ENCODE measurements around the gene SPATA4.

SPATA4 gene

GRCh38 chr4:176189891-176190795, 5.2 kb downstream of the SPATA4 start:
- DNase-seq, result no peak

GRCh38 chr4:176188654-176189053, 6.7 kb downstream of the SPATA4 start:
- no peak for DNase-seq

- DNase-seq, result no peak
These were observed 7.8 kb downstream of the SPATA4 start for GRCh38 chr4:176187624-176188023.

DNA sequence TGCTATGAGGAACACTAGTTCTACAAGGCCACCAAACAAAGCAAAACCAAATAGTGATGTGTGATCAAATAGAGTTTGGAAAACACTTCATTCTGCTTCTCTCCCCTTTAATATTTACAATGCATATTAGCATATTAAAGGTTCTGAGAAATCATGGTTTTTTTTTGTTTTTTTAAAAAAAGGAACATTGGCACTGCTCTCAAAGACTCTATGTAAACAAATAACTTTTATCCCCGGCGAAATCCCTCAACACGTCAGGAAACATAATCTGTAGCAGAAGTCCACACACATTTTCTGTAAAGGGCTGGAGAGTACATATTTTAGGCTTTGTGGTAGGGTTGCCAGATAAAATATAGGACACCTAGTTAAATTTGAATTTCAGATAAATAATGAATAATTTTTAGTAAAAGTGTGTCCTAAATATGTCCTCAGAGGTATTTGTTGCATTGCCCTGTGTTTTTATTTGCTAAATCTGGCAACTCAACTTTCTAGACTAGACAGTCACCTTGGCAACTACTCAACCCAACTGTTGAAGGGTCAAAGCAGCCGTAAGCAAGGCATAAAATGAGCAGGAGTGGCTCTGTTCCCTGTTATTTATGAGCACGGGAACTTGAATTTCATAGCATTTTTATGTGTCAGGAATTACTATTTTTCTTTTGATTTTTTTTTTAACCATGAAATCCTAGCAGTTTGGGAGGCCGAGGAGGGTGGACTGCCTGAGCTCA, 8.6 kb downstream of the SPATA4 start:
- no peak for DNase-seq

DNA sequence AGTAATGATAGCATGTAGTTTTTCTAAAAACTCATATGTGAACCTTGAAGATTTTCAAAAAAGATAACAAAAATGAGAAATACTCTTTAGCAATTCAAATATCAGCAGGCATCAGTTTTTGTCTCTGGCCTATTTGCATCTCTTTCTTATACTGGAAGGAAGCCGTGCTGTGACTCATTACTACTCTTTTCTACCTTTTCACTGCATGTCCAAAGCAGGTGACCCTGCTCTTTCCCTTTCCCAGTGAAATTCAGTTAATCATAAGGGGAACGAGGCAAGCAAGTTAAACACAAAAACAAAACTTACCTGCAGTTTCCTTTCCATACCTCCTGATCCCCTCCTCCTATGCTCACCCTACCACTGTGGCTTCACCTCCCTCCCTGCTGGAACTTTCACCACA, 9.3 kb downstream of the SPATA4 start:
- no peak for DNase-seq

GRCh38 chr4:176185051-176185450, 10.3 kb downstream of the SPATA4 start:
- no peak for DNase-seq

- no peak for DNase-seq
These were observed 32.3 kb downstream of the SPATA4 start for GRCh38 chr4:176163041-176163440.

GRCh38 chr4:176156656-176157055, 38.7 kb downstream of the SPATA4 start:
- DNase-seq, result no peak

DNA sequence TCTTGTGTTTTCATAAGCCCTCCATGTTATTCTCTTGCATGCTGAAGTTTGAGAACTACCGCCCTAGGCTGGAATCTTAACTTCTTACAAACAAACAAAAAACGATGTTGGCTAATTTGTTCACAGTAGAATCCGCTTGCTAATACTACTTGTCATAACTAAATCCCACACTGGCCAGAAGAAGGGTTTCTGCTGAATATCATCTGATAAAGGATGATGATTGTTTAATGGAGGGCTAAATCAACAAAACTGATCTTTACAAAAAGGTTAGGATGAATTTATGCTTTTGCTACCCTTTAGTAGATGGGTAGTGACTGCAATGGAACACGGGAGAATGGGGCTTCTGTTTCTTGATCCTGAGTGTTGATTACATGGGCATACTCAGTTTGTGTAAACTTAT, 42.3 kb downstream of the SPATA4 start:
- DNase-seq, result no peak

DNA sequence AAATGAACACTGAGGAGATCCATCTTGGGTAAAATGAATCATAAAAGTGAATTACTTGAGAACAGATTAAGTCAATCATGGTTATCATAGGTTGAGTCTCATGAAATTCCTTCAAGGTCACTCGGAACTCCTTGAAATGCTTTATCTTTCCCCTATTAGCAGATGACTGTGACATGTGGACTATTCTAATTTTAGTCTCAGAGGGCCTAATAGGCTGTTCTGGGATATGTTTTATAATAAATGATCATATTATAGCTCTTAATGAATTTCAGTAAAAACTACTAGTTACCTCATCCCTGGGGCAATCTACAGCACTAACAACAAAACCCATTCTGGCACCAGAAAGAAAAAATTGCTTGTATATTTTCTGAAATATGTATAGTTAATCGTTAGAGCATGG, 44.7 kb downstream of the SPATA4 start:
- no peak for DNase-seq

DNA sequence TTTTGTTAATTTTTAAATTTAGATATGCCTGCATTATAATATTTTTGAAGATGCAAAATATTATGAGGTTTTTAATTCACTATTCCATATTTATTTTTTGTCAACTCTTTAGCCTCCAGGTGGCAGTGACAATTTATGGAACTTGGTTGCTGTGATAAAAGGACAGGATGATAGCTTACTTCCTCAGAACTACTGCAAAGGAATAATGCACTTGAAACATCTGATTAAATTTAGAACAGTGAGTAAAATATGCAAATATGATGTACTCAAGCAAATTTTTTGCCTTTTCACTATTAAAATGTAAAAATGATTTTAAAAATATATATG, 45.1 kb downstream of the SPATA4 start:
- no peak for DNase-seq

- DNase-seq, result no peak
These were observed 45.6 kb downstream of the SPATA4 start for GRCh38 chr4:176149680-176150355.

DNA sequence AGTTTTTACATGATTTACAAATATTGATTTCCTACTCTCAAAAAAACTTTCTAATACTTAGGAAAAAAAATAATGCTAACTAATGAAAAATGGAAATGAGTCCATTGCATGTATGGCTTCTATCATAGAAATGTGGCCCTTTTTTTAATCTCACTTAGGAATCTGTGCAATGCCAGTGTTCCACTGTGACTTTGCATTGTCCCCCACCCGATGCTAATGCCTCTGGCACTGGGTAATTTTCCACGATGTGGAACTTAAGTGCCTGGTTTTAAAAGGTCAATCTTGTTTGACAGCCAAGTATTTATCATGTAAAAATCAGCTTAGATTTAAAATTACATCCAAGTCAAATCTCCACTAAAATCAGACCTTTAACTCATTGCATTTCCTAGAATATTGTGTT, 53.1 kb downstream of the SPATA4 start:
- no peak for DNase-seq

- no peak for DNase-seq
These were observed 55.9 kb downstream of the SPATA4 start for GRCh38 chr4:176139518-176139917.

DNA sequence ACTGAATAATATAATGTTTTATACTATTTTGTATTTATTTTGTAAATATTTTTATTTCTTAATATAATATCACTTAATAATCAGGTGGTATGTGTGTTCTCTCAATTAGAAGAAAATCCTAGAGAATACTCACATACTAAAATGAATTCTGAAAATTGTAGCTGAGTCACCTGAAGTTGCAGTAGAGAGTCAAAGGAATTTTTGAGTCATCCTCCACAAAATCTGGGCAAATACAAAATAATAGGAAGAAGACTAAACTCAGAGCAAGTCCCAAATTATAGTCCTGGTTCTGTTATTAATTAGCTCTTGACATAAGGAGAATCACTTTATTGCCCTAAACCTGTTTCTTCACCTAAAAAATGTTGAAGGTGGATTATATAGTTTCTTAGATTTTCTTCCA, 57.8 kb downstream of the SPATA4 start:
- DNase-seq, result no peak

- no peak for DNase-seq
These were observed 60.7 kb downstream of the SPATA4 start for GRCh38 chr4:176134670-176135069.
